GM21390 (cell line): ENCODE measurements around the gene TAPT1.
"Not testable (repeated sequence)": the region's sequence is repeated elsewhere in the genome, so short reads cannot be mapped to it uniquely, and the experiment has no call there.

Source experiments
- ATAC-seq: cut with Tn5 transposase; IDR thresholded peaks from one replicate; pipeline ENCODE4 v1.9.1; 2021; ENCODE audit not compliant: unreplicated experiment

Gene TAPT1, protein sequence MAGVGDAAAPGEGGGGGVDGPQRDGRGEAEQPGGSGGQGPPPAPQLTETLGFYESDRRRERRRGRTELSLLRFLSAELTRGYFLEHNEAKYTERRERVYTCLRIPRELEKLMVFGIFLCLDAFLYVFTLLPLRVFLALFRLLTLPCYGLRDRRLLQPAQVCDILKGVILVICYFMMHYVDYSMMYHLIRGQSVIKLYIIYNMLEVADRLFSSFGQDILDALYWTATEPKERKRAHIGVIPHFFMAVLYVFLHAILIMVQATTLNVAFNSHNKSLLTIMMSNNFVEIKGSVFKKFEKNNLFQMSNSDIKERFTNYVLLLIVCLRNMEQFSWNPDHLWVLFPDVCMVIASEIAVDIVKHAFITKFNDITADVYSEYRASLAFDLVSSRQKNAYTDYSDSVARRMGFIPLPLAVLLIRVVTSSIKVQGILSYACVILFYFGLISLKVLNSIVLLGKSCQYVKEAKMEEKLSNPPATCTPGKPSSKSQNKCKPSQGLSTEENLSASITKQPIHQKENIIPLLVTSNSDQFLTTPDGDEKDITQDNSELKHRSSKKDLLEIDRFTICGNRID

DNA sequence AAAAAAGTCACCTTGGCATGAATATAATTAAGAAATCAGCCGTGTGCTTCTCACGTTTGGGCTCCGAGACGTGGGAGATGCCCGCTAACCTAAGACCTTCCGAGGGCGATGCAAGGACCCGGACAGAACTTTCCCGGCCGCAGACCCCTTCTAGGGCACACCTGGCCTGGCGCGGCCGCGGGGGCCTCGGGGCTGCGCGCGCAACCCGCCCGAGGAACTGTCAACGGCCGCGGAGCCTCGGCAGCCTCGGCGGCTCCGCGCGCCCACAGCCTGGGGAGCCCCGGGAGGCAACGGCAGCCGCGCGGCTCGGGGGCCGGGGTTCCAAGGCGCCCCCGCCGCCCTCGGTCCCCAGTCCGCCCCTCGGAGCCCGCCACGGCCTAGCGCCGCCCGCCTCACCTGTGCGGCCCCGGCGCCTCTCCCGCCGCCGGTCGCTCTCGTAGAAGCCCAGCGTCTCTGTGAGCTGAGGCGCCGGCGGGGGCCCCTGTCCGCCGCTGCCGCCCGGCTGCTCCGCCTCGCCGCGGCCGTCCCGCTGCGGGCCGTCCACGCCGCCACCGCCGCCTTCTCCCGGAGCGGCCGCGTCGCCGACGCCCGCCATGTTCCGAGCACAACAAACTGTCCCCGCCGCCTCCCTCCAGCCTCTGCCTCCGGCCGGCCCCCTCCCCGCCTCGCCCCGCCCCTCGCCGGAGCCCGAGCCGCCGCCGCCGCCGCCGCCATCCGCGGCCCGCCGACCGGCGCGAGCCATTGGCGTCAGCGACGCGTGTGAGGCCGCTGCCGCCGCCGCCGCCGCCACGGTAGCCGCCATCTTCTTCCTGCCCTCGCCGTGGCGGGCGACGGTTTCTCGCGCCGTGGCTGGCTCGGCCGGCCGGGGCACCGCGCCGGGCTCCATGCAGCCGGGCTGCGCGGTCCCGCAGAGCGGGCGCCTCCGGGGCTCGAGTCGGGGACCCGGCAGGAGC is at the start of gene TAPT1:
Gene TAPT1 (minus strand): TSS at position 609 of the 953 bp plus-strand sequence. CDS start 14 bp downstream, at position 595.
- peak; percentile 70 for ATAC-seq

- ATAC-seq, result no peak
These were observed 45.1 kb upstream of the TAPT1 start for GRCh38 chr4:16271411-16271810.

DNA sequence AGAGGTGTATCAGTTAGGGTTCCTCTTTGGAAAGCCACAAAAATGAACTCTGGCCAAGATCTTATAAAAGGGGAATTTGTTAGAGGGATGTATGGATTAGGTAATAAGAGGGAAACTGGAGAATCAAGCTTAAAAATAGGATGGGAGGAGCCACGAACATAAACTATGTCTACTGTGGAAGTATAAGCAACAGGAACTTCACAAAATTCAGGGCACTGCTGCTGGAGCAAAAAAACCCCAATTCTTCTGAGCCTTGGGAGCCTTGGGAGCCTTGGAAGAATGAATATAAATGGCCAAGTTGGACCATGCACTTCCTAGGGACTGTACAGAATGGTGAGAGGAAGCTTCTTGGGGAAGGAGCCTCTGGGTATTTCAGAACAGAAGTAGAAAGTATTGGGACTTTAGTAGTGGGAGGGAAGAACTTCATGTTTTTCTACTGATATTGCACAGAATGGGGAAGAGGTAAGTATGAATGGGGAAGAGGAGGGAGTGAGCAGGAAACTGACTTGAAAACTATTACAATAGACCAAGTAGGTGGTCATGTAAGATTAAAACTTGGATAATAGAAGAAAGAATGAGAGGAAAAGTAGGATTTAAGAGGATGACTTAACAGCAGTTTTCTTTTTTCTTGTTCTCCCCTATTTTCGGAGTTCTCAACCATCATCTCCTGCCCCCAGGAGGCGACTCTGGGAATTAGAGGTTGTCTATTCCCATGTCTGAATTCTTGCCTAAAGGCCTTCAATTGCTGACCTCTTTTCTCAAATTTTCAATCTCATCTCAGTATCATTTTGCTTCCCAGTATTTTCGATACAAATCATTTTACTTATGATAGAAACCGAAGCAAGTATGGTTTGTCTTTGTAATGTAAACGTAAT is 44.4 kb upstream of the TAPT1 start:
- ATAC-seq, result no peak

GRCh38 chr4:16269742-16270453 is 43.6 kb upstream of the TAPT1 start:
- ATAC-seq, result not testable (repeated sequence)

DNA sequence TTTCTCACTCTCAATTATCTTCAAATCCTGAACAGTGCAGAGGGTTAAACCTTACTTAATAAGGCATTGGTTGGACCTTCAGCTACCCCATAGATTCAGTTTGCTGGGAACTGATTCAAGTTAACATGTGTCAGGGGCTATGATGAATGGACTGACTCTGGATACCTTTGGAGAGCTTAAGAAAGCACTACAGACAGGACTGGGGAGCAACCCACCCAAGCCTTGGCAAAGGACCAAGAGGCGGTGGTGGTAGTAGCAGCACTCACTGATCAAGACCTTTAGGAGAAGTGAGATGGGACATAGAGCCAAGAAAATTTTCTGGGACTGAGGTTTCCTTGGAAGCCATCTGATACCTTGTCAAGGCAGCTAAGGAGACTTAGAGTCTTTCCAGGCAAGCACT is 43.0 kb upstream of the TAPT1 start:
- no peak for ATAC-seq

- ATAC-seq, result no peak
These were observed 42.0 kb upstream of the TAPT1 start for GRCh38 chr4:16268290-16268689.

- ATAC-seq, result no peak
These were observed 41.4 kb upstream of the TAPT1 start for GRCh38 chr4:16267639-16268038.

DNA sequence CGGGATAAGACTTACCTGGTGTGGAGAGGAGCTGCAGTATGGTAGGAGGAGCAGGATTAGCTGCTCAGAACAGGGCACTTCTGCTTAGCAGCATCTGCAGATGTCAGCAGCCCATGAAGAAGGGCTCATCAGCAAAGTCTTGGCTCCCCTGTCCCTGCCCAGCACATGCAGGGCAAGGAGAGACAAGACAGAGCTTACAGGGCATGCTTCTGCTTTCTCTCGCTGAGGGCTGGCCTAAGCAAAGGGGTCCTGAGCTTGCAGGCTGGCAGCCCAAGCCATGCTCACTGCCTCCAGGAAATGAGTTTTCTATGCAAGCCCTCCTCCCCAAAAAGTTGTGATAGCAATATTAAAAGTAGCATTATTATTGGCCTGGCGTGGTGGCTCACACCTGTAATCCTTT is 39.5 kb upstream of the TAPT1 start:
- no peak for ATAC-seq

- ATAC-seq, result peak; percentile 64
These were observed 38.5 kb upstream of the TAPT1 start for GRCh38 chr4:16264798-16265197.

DNA sequence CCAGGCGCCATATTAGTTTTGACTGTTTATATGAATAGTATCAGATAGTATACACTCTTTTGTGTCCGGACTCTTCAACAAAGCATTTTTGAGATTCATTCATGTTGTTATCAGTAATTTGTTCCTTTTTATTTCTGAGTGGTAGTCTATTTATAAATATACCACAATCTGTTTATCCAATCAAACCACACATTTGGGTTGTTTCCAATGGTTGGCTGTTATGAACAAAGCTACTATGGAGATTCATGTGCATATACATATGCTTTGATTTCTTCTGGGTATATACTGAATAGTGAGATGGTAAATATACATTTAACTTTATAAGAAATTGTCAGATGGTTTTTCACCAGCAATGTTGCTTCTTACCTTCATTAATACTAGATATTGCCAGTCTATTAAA is 36.8 kb upstream of the TAPT1 start:
- no peak for ATAC-seq

DNA sequence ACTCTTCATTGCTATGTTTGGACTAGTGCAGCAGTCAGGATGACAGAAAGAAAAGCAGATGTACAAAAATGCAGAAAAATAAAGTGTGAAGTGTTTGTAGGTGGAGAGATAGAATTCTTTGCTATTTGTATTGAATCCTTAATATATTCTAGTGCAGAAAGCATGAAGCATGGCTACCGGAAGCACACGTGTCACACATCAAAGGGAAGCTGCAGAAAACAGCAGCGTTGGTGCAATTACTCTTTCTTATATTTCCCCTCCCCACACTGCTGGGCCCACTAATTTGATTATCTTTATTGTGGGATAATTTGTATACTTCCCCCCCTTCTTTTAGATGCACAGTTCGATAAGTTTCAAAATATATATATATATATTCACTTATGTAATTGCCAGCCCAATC is 35.9 kb upstream of the TAPT1 start:
- no peak for ATAC-seq

GRCh38 chr4:16261313-16261878 is 35.1 kb upstream of the TAPT1 start:
- peak; percentile 45 for ATAC-seq

DNA sequence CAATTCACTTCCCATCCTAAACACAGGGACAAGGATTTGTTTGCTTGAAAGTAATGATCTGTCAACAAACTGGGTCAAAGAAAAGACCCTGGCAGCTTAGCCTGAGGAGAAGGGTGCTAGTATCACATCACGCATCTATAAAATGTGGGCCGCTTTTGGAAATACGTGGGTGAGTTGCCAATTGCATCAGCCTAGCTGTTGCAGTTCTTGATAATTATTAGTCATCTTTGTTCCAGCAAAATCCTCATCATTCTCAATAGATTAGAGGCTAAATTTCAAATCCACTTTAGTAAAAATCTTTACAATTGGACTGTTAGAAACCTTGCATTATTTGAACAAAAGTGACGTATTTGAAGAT is 33.6 kb upstream of the TAPT1 start:
- ATAC-seq, result no peak

GRCh38 chr4:16259241-16259888 is 33.1 kb upstream of the TAPT1 start:
- no peak for ATAC-seq

GRCh38 chr4:16257611-16258010 is 31.3 kb upstream of the TAPT1 start:
- ATAC-seq, result no peak

- no peak for ATAC-seq
These were observed 30.1 kb upstream of the TAPT1 start for GRCh38 chr4:16256343-16256742.

GRCh38 chr4:16255730-16256129 is 29.5 kb upstream of the TAPT1 start:
- no peak for ATAC-seq

DNA sequence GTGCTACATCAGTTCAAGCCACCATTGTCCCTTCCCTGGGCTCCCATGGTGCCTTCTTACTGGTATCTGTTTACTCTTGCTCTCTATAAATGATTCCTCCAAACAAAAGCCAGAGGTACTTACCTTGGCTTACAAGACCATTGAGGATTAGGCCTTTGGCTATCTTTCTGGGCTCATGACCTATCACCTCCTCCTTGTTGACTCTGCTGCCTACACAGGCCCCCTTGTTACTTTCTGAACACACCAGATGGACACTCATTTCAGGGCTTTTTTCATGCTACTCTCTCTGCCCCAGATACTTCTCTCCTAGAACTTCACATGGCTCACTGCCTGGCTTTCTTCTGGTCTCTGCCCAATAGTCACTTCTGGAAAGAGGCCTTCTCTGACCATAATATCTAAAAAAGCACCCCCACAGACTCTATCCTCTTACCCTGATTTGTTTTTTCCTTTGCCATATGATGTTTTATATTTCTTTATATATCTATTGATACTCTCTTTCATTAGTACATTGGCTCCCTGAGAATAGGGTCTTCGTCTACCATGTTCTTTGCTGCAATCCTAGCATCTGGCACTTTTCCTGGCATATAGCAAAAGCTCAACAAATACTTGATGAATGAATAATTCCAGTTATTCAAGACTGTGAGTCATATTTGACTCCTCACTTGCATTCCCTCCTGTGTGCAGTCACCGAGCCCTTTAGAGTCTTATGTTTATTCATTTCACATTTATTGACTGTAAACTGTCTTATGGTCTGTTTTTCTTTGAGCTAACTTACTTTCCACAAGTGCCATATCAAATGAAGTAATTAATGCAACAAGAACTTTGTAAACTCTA is 27.1 kb upstream of the TAPT1 start:
- no peak for ATAC-seq
